Fibroblast of villous mesenchyme (primary cell): Measurements from ENCODE around the gene MMP25. TPM values are rescaled to one million over a fixed set of nuclear protein-coding genes. Genes with fewer than 3 reads are reported as not detected.
A peak's percentile ranks its signal among the peaks of the same experiment; 100 is the strongest.

ENCODE experiments used
- DNase-seq: peaks from one replicate; pipeline ENCODE4 v3.0.0-alpha.2; 2010; ENCODE audit warnings: low read depth
- H3K4me3 ChIP-seq: 2 replicates; pipeline ENCODE4 v1.5.1; 2011; ENCODE audit warnings: low read depth, mild to moderate bottlenecking, low read length
- total RNA-seq: library from RNA; depleted of rRNA; stranded (reverse); fragments of >200 nt; gene quantifications from 2 replicates; pipeline ENCODE4 v1.2.3, GENCODE V29; 2012
- TF ChIP-seq, protein P1 (sequence below): IDR thresholded peaks from 2 replicates; pipeline ENCODE4 v1.5.1; 2012; ENCODE audit warnings: low read depth, mild to moderate bottlenecking, low read length; ENCODE audit not compliant: insufficient read depth

The MMP25 gene, protein sequence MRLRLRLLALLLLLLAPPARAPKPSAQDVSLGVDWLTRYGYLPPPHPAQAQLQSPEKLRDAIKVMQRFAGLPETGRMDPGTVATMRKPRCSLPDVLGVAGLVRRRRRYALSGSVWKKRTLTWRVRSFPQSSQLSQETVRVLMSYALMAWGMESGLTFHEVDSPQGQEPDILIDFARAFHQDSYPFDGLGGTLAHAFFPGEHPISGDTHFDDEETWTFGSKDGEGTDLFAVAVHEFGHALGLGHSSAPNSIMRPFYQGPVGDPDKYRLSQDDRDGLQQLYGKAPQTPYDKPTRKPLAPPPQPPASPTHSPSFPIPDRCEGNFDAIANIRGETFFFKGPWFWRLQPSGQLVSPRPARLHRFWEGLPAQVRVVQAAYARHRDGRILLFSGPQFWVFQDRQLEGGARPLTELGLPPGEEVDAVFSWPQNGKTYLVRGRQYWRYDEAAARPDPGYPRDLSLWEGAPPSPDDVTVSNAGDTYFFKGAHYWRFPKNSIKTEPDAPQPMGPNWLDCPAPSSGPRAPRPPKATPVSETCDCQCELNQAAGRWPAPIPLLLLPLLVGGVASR
- under 0.01 TPM in 1 of 2 replicates, not detected in the other for total RNA-seq

DNA sequence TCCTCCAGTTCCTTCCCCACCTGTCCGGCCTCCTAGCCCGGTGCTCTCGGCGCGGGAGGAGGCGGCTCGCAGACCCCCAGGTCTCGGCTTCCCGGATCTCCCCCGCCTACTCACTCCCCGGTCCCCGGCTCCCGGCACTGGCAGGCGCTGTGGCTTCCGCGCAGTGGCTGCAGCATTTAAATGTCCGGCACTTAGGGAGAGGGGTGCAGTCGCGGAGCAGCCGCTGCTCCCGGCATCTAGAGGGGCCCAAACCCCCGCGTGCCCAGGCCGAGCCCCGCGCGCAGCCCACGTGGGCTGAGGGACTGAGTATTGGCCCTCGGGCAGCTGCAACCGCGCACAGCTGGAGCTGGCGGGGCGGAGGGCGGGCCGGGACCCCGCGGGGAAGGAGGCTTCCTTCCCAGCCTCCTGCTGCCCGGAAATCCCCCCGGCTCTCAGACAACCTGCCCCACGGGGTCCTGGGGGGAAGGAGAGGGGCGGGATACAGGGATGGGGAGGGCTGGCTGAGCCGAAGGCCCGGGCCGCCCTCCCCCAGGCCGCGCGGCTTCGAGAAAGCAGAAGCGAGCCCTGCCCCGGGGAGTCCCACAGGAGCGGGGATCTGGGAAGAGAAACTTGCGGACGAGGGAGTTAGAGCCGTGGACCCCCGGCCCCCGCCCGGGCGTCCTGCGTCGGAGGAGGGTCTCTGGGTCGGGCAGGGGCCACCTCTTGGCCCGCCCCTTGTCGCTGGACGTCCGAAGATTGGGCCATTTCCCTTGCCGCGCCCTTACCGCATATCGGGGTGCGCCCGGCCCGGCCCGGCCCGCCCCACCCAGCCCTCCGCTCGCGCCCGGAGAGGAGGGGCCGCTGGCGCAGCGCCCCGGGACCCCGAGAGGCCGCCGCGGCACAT, at the start of gene MMP25:
Gene MMP25, plus strand, starts transcription at position 804 of the 883 bp plus-strand sequence. CDS start 357 bp downstream, outside the sequence.
- DNase-seq, result no peak
- TF ChIP-seq, protein P1, sequence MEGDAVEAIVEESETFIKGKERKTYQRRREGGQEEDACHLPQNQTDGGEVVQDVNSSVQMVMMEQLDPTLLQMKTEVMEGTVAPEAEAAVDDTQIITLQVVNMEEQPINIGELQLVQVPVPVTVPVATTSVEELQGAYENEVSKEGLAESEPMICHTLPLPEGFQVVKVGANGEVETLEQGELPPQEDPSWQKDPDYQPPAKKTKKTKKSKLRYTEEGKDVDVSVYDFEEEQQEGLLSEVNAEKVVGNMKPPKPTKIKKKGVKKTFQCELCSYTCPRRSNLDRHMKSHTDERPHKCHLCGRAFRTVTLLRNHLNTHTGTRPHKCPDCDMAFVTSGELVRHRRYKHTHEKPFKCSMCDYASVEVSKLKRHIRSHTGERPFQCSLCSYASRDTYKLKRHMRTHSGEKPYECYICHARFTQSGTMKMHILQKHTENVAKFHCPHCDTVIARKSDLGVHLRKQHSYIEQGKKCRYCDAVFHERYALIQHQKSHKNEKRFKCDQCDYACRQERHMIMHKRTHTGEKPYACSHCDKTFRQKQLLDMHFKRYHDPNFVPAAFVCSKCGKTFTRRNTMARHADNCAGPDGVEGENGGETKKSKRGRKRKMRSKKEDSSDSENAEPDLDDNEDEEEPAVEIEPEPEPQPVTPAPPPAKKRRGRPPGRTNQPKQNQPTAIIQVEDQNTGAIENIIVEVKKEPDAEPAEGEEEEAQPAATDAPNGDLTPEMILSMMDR, result no peak
- peak within 1 kb of the TSS; percentile 51 for H3K4me3 ChIP-seq

GRCh38 chr16:2999929-3000328, 46.4 kb upstream of the MMP25 start:
- no peak for DNase-seq
- no peak overlapping the region for H3K4me3 ChIP-seq
- TF ChIP-seq, protein P1, result no peak

DNA sequence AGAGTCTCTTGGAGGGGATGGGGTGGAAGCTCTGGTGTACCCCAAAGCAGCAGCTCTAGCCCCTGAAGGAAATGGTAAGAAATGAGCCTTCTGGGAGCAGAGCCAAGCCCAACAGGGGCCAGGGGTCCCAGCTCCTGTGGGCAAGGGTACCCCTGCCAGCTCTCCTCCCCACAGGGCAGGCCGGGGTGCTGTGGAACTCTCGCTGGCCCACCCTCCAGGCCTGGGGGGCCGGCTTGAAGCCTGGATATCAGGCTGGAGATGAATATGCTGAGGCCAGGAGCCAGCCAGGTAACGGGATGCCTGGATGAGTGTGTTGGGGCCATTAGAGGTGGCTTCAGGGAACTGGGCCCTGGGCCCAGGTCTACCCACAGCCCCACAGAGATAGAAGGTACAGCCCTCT, 45.8 kb upstream of the MMP25 start:
- no peak overlapping the region for H3K4me3 ChIP-seq
- DNase-seq, result no peak
- TF ChIP-seq, protein P1, result no peak

GRCh38 chr16:3001316-3001715, 45.0 kb upstream of the MMP25 start:
- DNase-seq, result no peak
- TF ChIP-seq, protein P1, result no peak
- H3K4me3 ChIP-seq, result no peak overlapping the region

- TF ChIP-seq, protein P1, result peak; percentile 45
- peak; percentile 99 for DNase-seq
- H3K4me3 ChIP-seq, result peak overlapping the region; percentile 9
Observed at GRCh38 chr16:3003582-3004270, 42.6 kb upstream of the MMP25 start.

DNA sequence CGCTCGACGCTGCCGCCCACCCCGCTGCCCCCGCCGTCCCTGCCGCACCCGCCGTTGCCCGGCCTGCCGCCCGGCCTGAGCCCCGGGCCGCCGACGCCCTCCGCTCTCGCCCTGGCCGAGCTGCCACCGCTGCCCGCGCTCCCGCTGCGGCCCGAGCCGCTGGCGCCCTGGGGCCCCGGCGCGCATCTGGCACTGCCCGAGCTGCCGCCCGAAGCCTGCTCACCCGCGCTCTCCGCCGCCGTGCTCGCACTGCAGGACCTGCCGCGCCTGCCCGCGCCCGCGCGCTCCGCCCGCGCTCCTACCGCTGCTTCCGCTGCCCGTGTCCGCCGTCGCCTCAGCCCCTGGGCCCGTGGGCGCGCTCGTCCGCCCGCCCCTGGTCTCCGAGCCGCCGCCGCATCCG, 42.0 kb upstream of the MMP25 start:
- no peak for DNase-seq
- TF ChIP-seq, protein P1, result no peak
- peak overlapping the region; percentile 12 for H3K4me3 ChIP-seq
